NCI-H146 treated with DMSO at 0.1 percent for 48 hours (cell line): ENCODE results near the gene TNN.

ENCODE experiments used
- DNase-seq: peaks from one replicate; lab custom pipeline; 2025; ENCODE audit not compliant: unreplicated experiment; lab: John Stamatoyannopoulos, UW

TNN gene

DNA sequence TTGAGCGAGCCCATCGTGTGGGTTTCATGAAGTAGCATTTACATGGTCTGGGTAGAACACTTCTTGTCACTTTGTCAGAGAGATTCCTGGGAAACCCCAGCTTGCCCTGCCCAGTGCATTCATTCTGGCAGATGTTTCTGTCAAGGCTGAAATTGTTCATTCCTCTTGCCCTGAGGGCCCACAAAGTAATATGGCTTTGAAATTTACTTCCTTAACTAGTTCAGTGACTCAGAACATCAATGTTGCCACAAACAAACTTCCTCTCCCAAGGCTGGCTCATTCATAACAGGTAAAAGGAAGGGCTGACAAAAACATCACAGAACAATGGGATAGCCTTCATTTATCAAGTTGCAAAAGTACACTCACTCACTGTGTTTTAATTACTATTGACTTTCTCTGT is 129.9 kb downstream of the TNN start:
- no peak for DNase-seq
